ENCODE measurements around the gene KRTAP10-5. TPM values are rescaled to one million over a fixed set of nuclear protein-coding genes. Genes with fewer than 3 reads are reported as not detected.

The KRTAP10-5 gene
- polyA plus RNA-seq, 1 donor (not counting 4 experiments of a cell fraction or from before 2014, with no cell fraction given), result not detected

DNA sequence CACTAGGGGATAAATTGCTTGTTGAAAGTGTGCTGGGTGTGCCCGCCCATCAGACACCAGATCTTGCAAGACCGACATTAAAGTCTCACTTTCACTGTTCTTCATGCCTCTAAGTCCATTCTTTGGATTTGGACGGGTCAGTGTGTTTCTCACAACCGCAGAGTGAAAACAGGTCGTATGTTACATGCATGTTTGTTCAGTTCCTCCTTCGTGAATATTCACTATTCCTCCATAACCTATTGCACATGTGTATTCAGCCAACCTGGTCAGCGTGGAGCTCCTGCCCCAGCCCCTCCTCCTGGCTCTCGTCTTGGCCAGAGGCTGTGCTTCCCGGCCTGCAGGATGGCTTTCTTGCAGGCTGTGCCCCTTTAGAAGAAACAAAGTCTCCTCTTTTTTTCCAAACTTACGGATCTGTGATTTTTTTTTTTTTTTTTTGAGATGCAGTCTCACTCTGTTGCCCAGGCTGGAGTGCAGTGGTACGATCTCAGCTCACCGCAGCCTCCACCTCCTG is 14.1 kb upstream of the KRTAP10-5 start:
- H3K9me1 ChIP-seq (ENCODE audit: control insufficient read depth, extremely low read depth, insufficient read depth, low read length), result no peaks in the 10 kb centered on the region
- TF ChIP-seq EZH2 (IDR thresholded peaks at IDR 0.05; ENCODE audit: low read length), result no peak
- TF ChIP-seq, protein P1, sequence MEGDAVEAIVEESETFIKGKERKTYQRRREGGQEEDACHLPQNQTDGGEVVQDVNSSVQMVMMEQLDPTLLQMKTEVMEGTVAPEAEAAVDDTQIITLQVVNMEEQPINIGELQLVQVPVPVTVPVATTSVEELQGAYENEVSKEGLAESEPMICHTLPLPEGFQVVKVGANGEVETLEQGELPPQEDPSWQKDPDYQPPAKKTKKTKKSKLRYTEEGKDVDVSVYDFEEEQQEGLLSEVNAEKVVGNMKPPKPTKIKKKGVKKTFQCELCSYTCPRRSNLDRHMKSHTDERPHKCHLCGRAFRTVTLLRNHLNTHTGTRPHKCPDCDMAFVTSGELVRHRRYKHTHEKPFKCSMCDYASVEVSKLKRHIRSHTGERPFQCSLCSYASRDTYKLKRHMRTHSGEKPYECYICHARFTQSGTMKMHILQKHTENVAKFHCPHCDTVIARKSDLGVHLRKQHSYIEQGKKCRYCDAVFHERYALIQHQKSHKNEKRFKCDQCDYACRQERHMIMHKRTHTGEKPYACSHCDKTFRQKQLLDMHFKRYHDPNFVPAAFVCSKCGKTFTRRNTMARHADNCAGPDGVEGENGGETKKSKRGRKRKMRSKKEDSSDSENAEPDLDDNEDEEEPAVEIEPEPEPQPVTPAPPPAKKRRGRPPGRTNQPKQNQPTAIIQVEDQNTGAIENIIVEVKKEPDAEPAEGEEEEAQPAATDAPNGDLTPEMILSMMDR (optimal IDR thresholded peaks at IDR 0.05 in 1 of 3, IDR thresholded peaks at IDR 0.05 in 1 of 3, conservative IDR thresholded peaks at IDR 0.05 in 1 of 3; ENCODE audit: extremely low read depth in 1 of 3, insufficient read depth in 2 of 3, low read length in 3 of 3), result no peak
- H3K79me2 ChIP-seq (ENCODE audit: control insufficient read depth, insufficient read depth, low read length), result no peaks in the 10 kb centered on the region
- no peaks in the 10 kb centered on the region for H3K27me3 ChIP-seq (ENCODE audit: control insufficient read depth, extremely low read depth, insufficient read depth, low read length)
- H4K20me1 ChIP-seq (ENCODE audit: control insufficient read depth, extremely low read depth, insufficient read depth, low read length), result no peaks in the 10 kb centered on the region
- H3K9ac ChIP-seq (ENCODE audit: control insufficient read depth, extremely low read depth, insufficient read depth, low read length), result no peak overlapping the region
- H2AFZ ChIP-seq (ENCODE audit: control insufficient read depth, low read length), result no peak overlapping the region
- no peak overlapping the region for H3K4me2 ChIP-seq (ENCODE audit: control insufficient read depth, extremely low read depth, insufficient read depth, low read depth, low read length)
- FAIRE-seq (no peak), DNase-seq (ENCODE audit: low read depth, low spot score) (no peak)
- H3K4me1 ChIP-seq (ENCODE audit: control insufficient read depth, extremely low read depth, insufficient read depth, low read length), result peaks cover 7% of the 10 kb centered on the region
- H3K27ac ChIP-seq (ENCODE audit: control insufficient read depth, insufficient read depth, low read length), result no peak overlapping the region
- H3K4me3 ChIP-seq (ENCODE audit: control insufficient read depth in 2 of 3, extremely low read depth in 1 of 3, insufficient read depth in 2 of 3, low read depth in 1 of 3, low read length in 3 of 3), result no peak overlapping the region
- H3K36me3 ChIP-seq (ENCODE audit: control insufficient read depth in 2 of 2, extremely low read depth in 1 of 2, insufficient read depth in 2 of 2, low read length in 2 of 2), result no peaks in the 10 kb centered on the region
- no peaks in the 10 kb centered on the region for H3K9me3 ChIP-seq (ENCODE audit: control insufficient read depth, low read depth, low read length)
- dilution Hi-C loops (cut with MboI; ENCODE audit: extremely low pct_ligation_motif_present, low sequenced_read_pairs), result no loop called here

GRCh38 chr21:44593598-44594405 is 13.4 kb upstream of the KRTAP10-5 start:
- dilution Hi-C loops (cut with MboI; ENCODE audit: extremely low pct_ligation_motif_present, low sequenced_read_pairs), result no loop called here
- no peak overlapping the region for H3K9ac ChIP-seq (ENCODE audit: control insufficient read depth, extremely low read depth, insufficient read depth, low read length)
- no peak for FAIRE-seq

More at GRCh38 chr21:44593598-44594405, 13.4 kb upstream of the KRTAP10-5 start:
- Histone ChIP-seq H3K4me2 (ENCODE audit: control insufficient read depth, extremely low read depth, insufficient read depth, low read depth, low read length) (no peak overlapping the region), H3K9me1 (ENCODE audit: control insufficient read depth, extremely low read depth, insufficient read depth, low read length) (no peaks in the 10 kb centered on the region), H3K36me3 (ENCODE audit: control insufficient read depth in 2 of 2, extremely low read depth in 1 of 2, insufficient read depth in 2 of 2, low read length in 2 of 2) (no peaks in the 10 kb centered on the region), H4K20me1 (ENCODE audit: control insufficient read depth, extremely low read depth, insufficient read depth, low read length) (no peaks in the 10 kb centered on the region), H3K4me3 (ENCODE audit: control insufficient read depth in 2 of 3, extremely low read depth in 1 of 3, insufficient read depth in 2 of 3, low read depth in 1 of 3, low read length in 3 of 3) (no peak overlapping the region), H3K27ac (ENCODE audit: control insufficient read depth, insufficient read depth, low read length) (no peak overlapping the region), H3K9me3 (ENCODE audit: control insufficient read depth, low read depth, low read length) (no peaks in the 10 kb centered on the region), H2AFZ (ENCODE audit: control insufficient read depth, low read length) (no peak overlapping the region), H3K27me3 (ENCODE audit: control insufficient read depth, extremely low read depth, insufficient read depth, low read length) (no peaks in the 10 kb centered on the region), H3K79me2 (ENCODE audit: control insufficient read depth, insufficient read depth, low read length) (no peaks in the 10 kb centered on the region), H3K4me1 (ENCODE audit: control insufficient read depth, extremely low read depth, insufficient read depth, low read length) (peaks cover 7% of the 10 kb centered on the region)
- no peak for DNase-seq (ENCODE audit: low read depth, low spot score)
- TF ChIP-seq, protein P1 (optimal IDR thresholded peaks at IDR 0.05 in 1 of 3, IDR thresholded peaks at IDR 0.05 in 1 of 3, conservative IDR thresholded peaks at IDR 0.05 in 1 of 3; ENCODE audit: extremely low read depth in 1 of 3, insufficient read depth in 2 of 3, low read length in 3 of 3), result no peak
